Right lobe of liver (tissue), 4 donors: ENCODE data around the gene ALDH6A1.

Experiments used
- CTCF ChIP-seq, 4 donors: fragments of 200-600 bp in 3 of 4; fragments of 450-650 bp in 1 of 4; IDR thresholded peaks; one replicate each; pipeline versions ENCODE4 v1.5.1 to v1.8.0; 2016 to 2022; ENCODE audit warnings: antibody characterized with exemption in 4 of 4, mild to moderate bottlenecking in 2 of 4
- POLR2A ChIP-seq: fragments of 450-650 bp; IDR thresholded peaks from one replicate; pipeline ENCODE4 v1.6.1; 2017; ENCODE audit warnings: antibody characterized with exemption, mild to moderate bottlenecking
- donor health status: DM: no; HTN: no; CAD: no.
- donor health status: DM: no; HTN: no; CAD: no.
- donor health status: DM: no; HTN: yes; CAD: no.

GRCh38 chr14:74014299-74014698 lies 70.0 kb downstream of the ALDH6A1 start:
- TF ChIP-seq CTCF (IDR thresholded peaks at IDR 0.05) (no peak), POLR2A (no peak)
